Astrocyte of the spinal cord (primary cell): Measurements from ENCODE around the gene PAPOLG.

Experiments
- DNase-seq: peaks from one replicate; pipeline ENCODE4 v3.0.0; 2011; ENCODE audit warnings: low read depth, low spot score
- H3K4me3 ChIP-seq: 2 replicates; pipeline ENCODE4 v1.5.1; 2011; ENCODE audit warnings: low read depth, mild to moderate bottlenecking, low read length, moderate library complexity
- in situ Hi-C: cut with HindIII; loops from 2 replicates; pipeline ENCODE4 v1.10.0; 2017; ENCODE audit warnings: low sequenced_read_pairs
- TF ChIP-seq, protein P1 (sequence below): IDR thresholded peaks from 2 replicates; pipeline ENCODE4 v1.5.1; 2012; ENCODE audit warnings: low read depth, mild to moderate bottlenecking, low read length, inconsistent platforms

Gene PAPOLG

DNA sequence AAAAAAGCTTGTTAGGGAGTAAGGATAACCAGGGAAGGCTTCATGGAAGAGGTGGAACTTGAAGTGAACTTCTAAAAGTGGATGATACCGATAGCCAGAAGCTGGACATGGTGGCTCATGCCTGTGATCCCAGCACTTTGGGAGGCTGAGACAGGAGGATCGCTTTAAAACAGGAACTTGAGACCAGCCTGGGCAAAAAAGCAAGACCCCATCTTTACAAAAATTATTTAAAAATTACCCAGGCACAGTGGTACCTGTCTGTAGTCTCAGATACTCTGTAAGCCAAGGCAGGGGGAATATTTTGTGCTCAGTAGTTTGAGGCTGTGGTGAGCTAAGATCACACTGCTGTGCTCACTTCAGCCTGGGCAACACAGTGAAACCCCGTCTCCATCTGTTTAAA lies 10.2 kb downstream of the PAPOLG start:
- H3K4me3 ChIP-seq = no peak overlapping the region
- in situ Hi-C loops = no loop called here
- TF ChIP-seq, protein P1, sequence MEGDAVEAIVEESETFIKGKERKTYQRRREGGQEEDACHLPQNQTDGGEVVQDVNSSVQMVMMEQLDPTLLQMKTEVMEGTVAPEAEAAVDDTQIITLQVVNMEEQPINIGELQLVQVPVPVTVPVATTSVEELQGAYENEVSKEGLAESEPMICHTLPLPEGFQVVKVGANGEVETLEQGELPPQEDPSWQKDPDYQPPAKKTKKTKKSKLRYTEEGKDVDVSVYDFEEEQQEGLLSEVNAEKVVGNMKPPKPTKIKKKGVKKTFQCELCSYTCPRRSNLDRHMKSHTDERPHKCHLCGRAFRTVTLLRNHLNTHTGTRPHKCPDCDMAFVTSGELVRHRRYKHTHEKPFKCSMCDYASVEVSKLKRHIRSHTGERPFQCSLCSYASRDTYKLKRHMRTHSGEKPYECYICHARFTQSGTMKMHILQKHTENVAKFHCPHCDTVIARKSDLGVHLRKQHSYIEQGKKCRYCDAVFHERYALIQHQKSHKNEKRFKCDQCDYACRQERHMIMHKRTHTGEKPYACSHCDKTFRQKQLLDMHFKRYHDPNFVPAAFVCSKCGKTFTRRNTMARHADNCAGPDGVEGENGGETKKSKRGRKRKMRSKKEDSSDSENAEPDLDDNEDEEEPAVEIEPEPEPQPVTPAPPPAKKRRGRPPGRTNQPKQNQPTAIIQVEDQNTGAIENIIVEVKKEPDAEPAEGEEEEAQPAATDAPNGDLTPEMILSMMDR = no peak
- DNase-seq = no peak

DNA sequence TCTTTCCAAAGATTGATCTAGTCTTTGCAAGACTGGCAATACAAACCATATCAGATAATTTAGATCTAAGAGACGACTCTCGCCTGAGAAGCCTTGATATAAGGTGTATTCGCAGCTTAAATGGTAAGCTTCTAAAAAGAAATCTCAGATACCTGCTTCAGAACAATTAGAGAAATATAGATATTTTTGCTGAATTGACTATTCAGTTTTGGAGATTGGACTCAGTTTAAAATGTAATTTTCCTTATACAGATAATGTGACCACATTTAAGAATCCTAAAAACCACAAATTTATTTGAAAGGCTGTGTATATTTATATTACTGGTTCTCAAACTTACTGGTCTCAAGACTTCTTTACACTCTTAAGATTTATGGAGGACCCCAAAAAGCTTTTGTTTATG lies 15.4 kb downstream of the PAPOLG start:
- in situ Hi-C loops = no loop called here
- TF ChIP-seq, protein P1 = no peak
- H3K4me3 ChIP-seq = no peak overlapping the region
- no peak for DNase-seq

DNA sequence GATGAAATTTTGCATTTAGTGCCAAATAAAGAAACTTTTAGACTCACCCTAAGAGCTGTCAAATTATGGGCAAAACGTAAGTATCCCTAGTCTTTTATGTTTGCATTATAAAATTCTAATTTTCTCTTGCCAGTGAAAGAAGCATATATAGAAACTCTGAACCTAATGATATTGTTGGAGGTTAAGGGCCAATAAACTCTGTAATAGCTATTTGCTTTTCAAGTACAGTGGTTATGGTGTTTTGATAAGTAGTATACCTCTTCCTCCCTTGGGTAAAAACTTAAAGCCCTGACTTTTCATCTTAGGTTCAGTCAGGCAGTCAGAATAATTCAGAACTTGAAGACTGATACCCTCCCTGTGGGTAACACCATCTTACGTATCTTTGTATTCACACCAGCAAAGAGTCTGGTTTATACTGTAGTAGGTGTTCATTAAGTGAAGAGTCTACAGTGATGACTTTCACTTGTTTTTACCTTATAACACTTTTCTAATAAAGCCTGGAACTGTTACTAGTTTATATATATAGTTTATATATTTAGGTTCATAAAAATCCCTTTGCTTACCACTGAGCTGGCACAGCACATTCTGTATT lies 19.1 kb downstream of the PAPOLG start:
- in situ Hi-C loops = no loop called here
- DNase-seq = no peak
- TF ChIP-seq, protein P1 = no peak
- H3K4me3 ChIP-seq = no peak overlapping the region

DNA sequence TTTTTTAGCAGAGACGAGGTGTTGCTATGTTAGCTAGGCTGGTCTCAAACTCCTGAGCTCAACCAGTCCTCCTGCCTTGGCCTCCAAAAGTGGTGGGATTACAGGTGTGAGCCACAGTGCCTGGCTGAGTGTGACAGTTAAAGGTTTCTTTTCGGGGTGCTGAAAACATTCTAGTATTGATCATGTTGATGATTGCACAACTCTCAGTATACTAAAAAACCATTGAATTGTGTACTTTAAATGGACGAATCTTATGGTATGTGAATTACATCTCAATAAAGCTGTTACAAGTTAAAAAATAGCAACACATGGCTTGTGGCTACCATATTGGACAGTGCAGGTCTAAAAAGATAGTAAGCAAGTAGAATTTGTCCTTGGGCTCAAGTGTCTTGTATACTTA lies 22.3 kb downstream of the PAPOLG start:
- TF ChIP-seq, protein P1 = no peak
- H3K4me3 ChIP-seq = no peak overlapping the region
- in situ Hi-C loops = no loop called here
- DNase-seq = no peak

DNA sequence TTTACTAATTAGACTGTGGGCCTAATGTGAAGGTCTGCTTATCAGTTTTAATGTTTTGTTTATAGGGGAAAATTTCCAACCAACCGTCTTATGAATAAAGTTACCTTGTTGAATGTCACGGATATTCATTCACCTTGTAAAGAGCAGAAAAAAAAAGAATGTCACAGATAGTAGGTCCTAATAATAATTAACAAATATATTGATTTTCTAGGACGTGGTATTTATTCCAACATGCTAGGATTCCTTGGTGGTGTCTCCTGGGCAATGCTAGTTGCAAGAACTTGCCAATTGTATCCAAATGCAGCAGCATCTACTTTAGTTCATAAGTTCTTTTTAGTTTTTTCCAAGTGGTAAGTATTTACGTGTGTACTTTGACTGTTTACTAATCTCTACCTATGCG lies 23.4 kb downstream of the PAPOLG start:
- in situ Hi-C loops = no loop called here
- H3K4me3 ChIP-seq = no peak overlapping the region
- DNase-seq = no peak
- TF ChIP-seq, protein P1 = no peak

DNA sequence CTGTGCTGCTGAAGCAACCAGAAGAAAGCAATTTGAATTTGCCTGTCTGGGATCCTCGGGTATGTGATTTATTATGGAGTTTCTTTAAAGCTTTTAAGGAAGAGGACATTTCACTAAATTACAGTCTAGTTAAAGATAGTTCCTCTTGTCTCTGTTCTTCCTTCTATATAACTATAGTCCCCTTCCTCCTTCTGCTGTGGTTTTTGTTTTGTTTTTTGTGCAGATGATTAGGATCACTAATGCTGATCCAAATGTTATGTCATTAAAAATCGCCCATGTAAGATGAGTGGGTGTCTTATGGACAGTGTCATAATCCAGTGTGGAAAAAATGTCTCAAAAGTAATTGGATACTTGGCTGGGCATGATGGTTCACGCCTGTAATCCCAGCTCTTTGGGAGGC lies 24.7 kb downstream of the PAPOLG start:
- TF ChIP-seq, protein P1 = no peak
- DNase-seq = no peak
- H3K4me3 ChIP-seq = no peak overlapping the region
- in situ Hi-C loops = no loop called here

DNA sequence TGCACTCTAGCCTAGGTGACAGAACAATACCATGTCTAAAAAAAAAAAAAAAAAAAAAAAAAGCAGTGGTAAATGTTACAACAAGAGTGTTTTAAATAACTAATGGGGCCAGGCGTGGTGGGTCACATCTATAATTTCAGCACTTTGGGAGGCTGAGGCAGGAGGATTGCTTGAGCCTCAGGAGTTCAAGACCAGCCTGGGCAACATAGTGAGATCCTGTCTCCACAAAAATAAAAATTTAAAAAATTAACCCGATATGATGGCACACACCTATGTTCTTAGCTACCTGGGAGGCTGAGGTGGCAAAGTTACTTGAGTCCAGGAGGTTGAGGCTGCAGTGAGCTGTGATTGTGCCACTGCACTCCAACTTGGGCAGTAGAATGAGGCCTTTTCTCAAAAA lies 37.1 kb downstream of the PAPOLG start:
- in situ Hi-C loops = no loop called here
- no peak for DNase-seq
- TF ChIP-seq, protein P1 = no peak
- H3K4me3 ChIP-seq = no peak overlapping the region
